Renal pelvis (tissue), 12 donors: ENCODE results near the gene PIGS. TPM values are rescaled to one million over a fixed set of nuclear protein-coding genes. Genes with fewer than 3 reads are reported as not detected.
"Not testable (repeated sequence)": the region's sequence is repeated elsewhere in the genome, so short reads cannot be mapped to it uniquely, and the experiment has no call there.

Source experiments
- DNase-seq: peaks from one replicate; pipeline ENCODE4 v3.0.0-alpha.2; 2013
- long read RNA-seq, 16 experiments: transcript quantifications; one replicate each; lab custom pipeline, GENCODE V29; 2026
- polyA plus RNA-seq, 3 donors: library from polyadenylated mRNA; unstranded; fragments of 120-200 nt; gene quantifications; one replicate each; pipeline ENCODE4 v1.2.1, GENCODE V29; 2013; ENCODE audit not compliant: insufficient read length in 3 of 3

The PIGS gene
- polyA plus RNA-seq, result 100 to 1,000 TPM in 2 of 3 donors, 10 to 100 TPM in 1; 95.6 to 111 (median 107) TPM
- long read RNA-seq, donor 1, transcript PIGS-202 (12 exons, 2,877 nt), result major isoform, 20 of 47 reads
- long read RNA-seq, donor 1, partial matches to known transcripts, result 20 of 47 reads
- long read RNA-seq, donor 1, other reads (novel, unspliced or antisense), result 0 of 47 reads
- long read RNA-seq, donor 2, transcript PIGS-202 (12 exons, 2,877 nt), result major isoform, 18 of 32 reads
- long read RNA-seq, donor 2, transcript PIGS-203 (11 exons, 2,815 nt), result minor isoform, 10 of 32 reads
- long read RNA-seq, donor 2, partial matches to known transcripts, result 0 of 32 reads
- long read RNA-seq, donor 2, other reads (novel, unspliced or antisense), result 0 of 32 reads
- long read RNA-seq, donor 3, transcript PIGS-202 (12 exons, 2,877 nt), result major isoform, 15 of 65 reads
- long read RNA-seq, donor 3, partial matches to known transcripts, result 45 of 65 reads
- long read RNA-seq, donor 3, other reads (novel, unspliced or antisense), result 0 of 65 reads
- long read RNA-seq, donor 4, transcript PIGS-202 (12 exons, 2,877 nt), result major isoform, 16 of 22 reads
- long read RNA-seq, donor 4, partial matches to known transcripts, result 0 of 22 reads
- long read RNA-seq, donor 4, other reads (novel, unspliced or antisense), result 0 of 22 reads
- long read RNA-seq, donor 5, transcript PIGS-202 (12 exons, 2,877 nt), result major isoform, 6 of 8 reads
- long read RNA-seq, donor 5, partial matches to known transcripts, result 0 of 8 reads
- long read RNA-seq, donor 5, other reads (novel, unspliced or antisense), result 0 of 8 reads
- long read RNA-seq, donor 6, transcript PIGS-202 (12 exons, 2,877 nt), result major isoform, 19 of 28 reads
- long read RNA-seq, donor 6, partial matches to known transcripts, result 0 of 28 reads
- long read RNA-seq, donor 6, other reads (novel, unspliced or antisense), result 0 of 28 reads
- long read RNA-seq, donor 7, transcript PIGS-206 (2 exons, 3,088 nt), result minor isoform, 11 of 40 reads
- long read RNA-seq, donor 7, transcript PIGS-202 (12 exons, 2,877 nt), result major isoform, 22 of 40 reads
- long read RNA-seq, donor 7, transcript PIGS-203 (11 exons, 2,815 nt), result minor isoform, 7 of 40 reads
- long read RNA-seq, donor 7, partial matches to known transcripts, result 0 of 40 reads
- long read RNA-seq, donor 7, other reads (novel, unspliced or antisense), result 0 of 40 reads
- long read RNA-seq, donor 8, transcript PIGS-202 (12 exons, 2,877 nt), result major isoform, 6 of 11 reads
- long read RNA-seq, donor 8, partial matches to known transcripts, result 0 of 11 reads
- long read RNA-seq, donor 8, other reads (novel, unspliced or antisense), result 0 of 11 reads
- long read RNA-seq, donor 9, transcript PIGS-202 (12 exons, 2,877 nt), result major isoform, 14 of 38 reads
- long read RNA-seq, donor 9, transcript PIGS-203 (11 exons, 2,815 nt), result minor isoform, 5 of 38 reads
- long read RNA-seq, donor 9, partial matches to known transcripts, result 17 of 38 reads
- long read RNA-seq, donor 9, other reads (novel, unspliced or antisense), result 0 of 38 reads
- long read RNA-seq, donor 10, transcript PIGS-202 (12 exons, 2,877 nt), result major isoform, 17 of 74 reads
- long read RNA-seq, donor 10, transcript PIGS-203 (11 exons, 2,815 nt), result minor isoform, 5 of 74 reads
- long read RNA-seq, donor 10, transcript PIGS-206 (2 exons, 3,088 nt), result minor isoform, 5 of 74 reads
- long read RNA-seq, donor 10, partial matches to known transcripts, result 41 of 74 reads
- long read RNA-seq, donor 10, other reads (novel, unspliced or antisense), result 0 of 74 reads
- long read RNA-seq, donor 11, transcript PIGS-202 (12 exons, 2,877 nt), result major isoform, 19 of 71 reads
- long read RNA-seq, donor 11, partial matches to known transcripts, result 41 of 71 reads
- long read RNA-seq, donor 11, other reads (novel, unspliced or antisense), result 0 of 71 reads
- long read RNA-seq, donor 12, transcript PIGS-206 (2 exons, 3,088 nt), result minor isoform, 6 of 46 reads
- long read RNA-seq, donor 12, transcript PIGS-203 (11 exons, 2,815 nt), result minor isoform, 8 of 46 reads
- long read RNA-seq, donor 12, transcript PIGS-202 (12 exons, 2,877 nt), result major isoform, 26 of 46 reads
- long read RNA-seq, donor 12, partial matches to known transcripts, result 5 of 46 reads
- long read RNA-seq, donor 12, other reads (novel, unspliced or antisense), result 0 of 46 reads
- long read RNA-seq, donor 13, transcript PIGS-202 (12 exons, 2,877 nt), result major isoform, 6 of 12 reads
- long read RNA-seq, donor 13, partial matches to known transcripts, result 0 of 12 reads
- long read RNA-seq, donor 13, other reads (novel, unspliced or antisense), result 0 of 12 reads
- long read RNA-seq, donor 14, result 0 reads
- long read RNA-seq, donor 15, result 0 reads
- long read RNA-seq, donor 16, transcript PIGS-202 (12 exons, 2,877 nt), result major isoform, 23 of 75 reads
- long read RNA-seq, donor 16, partial matches to known transcripts, result 46 of 75 reads
- long read RNA-seq, donor 16, other reads (novel, unspliced or antisense), result 0 of 75 reads

DNA sequence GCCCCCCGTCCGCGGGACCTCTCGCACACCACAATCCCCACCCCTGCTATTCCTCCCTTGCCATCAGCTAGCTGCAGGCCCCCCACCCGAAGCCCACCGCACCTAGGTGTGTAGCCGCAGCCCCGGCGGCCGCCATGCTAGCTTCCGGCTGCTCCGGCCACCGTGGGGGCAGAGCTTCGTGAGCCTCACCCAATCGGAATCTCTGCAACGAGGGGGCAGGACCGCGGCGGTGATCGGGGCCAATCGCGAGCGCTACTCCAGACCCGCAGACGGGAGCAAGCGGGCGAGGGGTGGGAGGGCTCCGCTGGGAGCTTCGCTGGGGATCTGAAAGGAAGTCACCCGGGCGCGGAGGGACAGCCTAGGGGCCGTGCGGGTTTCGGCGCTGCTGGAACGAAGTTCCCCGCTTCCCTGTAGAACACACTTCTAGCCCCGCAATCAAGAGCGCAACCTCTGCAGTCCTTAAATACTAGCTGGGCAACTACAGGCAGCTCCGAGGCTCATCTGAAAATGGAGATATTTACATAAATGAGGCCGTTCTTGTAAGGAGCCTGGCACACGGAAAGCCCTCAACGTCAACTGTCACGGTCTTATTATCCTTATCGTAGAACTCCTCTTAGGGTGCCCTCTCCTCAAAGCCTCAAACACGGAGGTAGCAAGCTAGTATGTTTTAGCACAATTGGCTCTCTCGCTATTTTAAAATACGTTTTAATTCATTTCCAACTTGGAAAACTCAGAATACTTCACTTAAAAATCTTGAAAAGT, at the start of gene PIGS:
PIGS (minus strand) TSS at position 164 of the 762 bp plus-strand sequence; CDS start at position 136, 28 bp downstream.
- peak; percentile 90 for DNase-seq

GRCh38 chr17:28620010-28620409, 48.7 kb upstream of the PIGS start:
- no peak for DNase-seq

DNA sequence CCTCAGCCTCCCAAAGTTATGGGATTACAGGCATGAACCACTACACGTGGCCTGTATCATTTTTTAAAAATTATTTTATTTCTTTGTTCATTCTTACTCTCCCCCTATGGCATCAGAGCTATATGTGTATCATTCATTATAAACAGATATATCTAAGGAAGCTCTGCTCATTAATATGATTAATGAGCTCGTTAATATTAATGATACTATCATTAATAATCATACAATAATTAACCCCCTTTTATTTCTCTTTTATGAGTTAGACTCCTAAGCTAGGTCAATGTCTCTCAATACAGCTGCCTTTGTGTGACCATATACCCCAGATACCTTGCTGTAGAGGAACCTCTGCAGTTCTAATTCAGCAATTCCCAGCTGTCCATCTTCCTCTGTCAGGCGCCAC, 47.1 kb upstream of the PIGS start:
- no peak for DNase-seq

DNA sequence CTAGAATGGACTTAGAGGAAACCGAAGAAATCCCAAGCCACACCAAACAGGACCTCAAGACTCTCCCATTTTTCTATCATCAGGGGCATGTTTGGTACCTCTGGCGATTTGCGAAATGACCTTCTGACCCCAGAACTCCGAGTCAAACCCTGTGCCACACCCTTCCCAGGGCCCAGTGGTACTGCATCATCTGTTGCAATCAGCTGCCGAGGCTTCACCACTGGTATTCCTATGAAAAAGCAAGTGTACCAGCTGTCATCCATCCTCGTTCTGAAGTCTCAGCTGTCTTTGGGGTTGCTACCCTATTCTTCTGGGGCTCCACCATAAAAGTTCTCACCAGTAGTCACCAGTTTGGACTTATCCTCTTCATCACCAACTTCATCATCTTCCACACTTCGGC, 45.0 kb upstream of the PIGS start:
- no peak for DNase-seq

- no peak for DNase-seq
Observed at GRCh38 chr17:28615260-28615940, 44.1 kb upstream of the PIGS start.

- no peak for DNase-seq
Observed at GRCh38 chr17:28613931-28614381, 42.6 kb upstream of the PIGS start, which contains the start of gene RSKR. TSS of gene RSKR (minus strand) at chr17:28614185. CDS start at chr17:28614161, 24 bp downstream.

DNA sequence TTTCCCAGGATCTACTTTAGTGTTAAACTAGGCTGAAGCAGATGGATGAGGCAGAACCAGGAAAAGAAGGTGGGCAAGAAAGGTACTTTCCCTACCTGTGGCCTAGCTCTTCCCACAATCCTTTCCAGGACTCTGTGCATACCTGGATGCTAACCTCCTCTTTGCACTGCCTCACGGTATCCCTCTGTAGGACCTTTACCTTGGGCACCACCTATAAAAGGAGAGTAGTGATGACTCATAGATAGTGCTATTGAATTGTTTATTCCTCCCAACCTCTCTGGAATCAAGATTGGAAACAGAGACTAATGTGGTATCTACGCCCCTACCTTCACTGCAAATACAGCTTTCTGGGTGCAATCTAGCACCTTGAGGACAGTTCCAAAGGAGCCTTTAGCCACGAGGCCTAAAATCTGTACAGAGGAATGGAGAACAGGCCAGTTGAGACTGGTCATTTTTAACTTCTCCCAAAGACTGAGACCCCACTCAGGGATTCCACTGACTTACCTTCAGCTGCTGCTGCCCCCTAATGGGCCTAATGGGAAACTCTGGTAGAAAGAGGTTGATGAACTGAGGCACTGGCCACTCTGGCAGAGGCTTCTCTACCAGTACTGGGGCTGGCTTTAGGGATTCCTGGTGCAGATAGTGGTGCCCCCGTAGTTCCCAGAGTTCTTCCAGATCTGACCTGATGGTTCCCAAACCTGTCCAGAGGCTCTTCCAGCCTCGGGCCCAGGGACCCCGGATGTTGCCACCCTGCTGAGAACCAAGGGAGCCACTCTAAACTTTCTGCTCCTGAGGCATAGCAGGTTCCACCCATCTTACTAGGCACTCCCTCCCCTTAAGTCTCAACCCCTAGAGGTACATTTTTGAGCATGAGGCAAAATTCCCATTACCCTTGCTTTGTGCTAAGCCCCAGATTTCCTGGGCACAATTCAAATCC, 41.9 kb upstream of the PIGS start:
- DNase-seq, result peak; percentile 37

GRCh38 chr17:28612531-28612930, 41.2 kb upstream of the PIGS start:
- DNase-seq, result no peak

DNA sequence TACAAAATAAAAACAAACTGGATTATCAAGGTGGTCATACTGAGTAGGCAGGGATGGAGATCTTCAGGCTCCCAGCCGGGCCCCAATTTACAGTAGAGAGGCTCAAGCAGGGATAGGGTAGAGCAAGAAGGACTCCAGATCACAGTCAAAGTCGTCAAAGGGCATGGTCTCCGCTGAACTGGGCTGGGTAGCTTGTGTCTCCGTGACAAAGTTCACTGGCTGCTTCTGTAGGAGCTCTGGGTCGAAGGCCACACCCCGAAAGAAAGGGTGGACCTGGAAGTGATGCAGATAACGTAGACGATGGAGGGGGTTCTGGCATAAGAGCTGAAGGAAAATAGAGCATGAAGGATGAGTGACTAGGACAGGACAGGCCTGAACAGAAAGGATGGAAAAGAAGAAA, 39.1 kb upstream of the PIGS start:
- no peak for DNase-seq

- DNase-seq, result not testable (repeated sequence)
Observed at GRCh38 chr17:28604031-28604430, 32.7 kb upstream of the PIGS start.

GRCh38 chr17:28599311-28600184, 28.2 kb upstream of the PIGS start:
- DNase-seq, result peak; percentile 44

DNA sequence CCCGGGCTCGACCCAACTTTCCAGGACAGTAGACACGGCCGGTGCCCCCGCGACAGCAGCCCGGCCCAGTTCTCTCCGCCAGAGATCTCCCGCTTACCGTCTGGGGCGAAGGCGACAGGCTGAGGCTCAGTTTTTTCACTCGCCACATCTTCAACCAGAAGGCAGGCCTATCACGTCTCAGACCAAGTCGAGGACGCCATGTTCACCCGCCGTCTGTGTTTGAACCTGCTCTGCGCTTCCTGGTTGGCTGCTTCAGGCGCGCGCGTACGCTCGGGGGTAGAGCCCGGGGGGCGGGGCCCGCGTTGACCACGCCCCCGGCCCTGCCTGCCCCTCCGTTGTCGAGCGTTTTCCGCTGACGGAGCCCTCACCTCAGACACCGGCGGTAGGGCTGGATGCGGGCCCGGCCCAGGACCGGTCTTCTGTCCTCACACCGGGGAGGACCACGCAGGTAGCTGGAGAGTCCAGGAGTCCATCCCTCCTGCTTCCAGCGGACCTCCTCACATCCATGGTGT, 27.5 kb upstream of the PIGS start, which contains the start of gene SPAG5:
SPAG5 (minus strand) TSS at position 227 of the 512 bp plus-strand sequence; CDS start at position 148, 79 bp downstream.
- peak; percentile 92 for DNase-seq

DNA sequence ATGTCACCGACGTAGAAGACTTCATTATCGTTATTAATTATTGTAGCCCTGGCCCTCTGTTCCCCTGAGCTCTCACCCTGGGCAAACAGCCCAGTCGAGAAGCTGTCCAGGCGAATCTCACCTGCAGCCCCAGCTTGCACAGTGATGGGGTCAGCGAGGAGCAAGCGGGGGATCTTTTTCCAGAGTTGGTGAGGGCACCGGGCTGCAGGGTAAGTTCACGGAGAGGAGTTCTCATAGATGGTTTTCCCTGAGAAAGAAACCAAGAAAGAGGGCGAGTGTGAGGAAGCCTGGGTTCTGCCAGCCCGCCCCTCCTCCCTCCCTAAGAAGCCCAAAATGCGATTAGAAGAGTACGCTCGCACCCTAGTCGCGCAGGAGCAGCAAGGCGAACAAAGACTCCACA, 27.1 kb upstream of the PIGS start:
- no peak for DNase-seq

DNA sequence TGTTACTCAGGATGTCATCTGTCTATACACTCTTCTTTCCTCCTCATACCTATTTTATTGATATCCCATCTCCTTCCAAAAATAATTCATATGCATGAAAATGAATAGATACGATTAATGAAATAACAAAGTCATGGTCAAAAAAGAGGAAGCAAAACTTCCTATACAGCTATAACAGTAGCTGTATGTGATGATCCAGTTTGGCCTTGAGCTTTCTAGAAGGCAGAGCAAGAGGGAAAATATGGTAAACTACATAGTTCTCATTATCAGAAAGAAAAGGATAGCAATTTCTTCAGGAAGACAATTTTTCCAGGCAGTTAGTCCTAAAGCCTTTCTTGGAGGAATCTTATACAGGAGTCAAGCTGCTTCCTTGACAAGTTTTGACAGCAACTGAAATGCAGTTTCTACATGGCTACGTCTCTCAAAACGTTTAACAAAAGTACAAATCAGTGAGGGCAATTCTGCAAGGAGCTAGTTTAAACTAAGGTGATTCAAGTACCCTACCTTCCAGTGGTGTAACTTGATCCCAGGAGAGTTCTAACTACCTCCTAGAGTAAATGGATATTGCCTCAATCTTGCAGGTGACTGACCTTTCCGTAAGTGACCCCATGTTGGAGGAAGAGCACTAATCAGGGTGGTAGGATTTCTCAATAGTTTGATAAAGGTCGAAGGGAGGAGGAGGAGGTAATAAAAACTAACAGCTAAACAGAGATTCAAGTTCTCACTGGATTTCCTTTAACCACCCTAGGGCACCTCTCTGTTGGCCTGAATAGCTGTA, 26.5 kb upstream of the PIGS start:
- no peak for DNase-seq
